OCI-LY1 (cell line): ENCODE measurements around the gene PAPOLB.

Source experiments
- CTCF ChIP-seq: fragments of 200-600 bp; sonication (generic), shearing (Covaris generic); IDR thresholded peaks from 2 replicates; pipeline ENCODE4 v1.5.1; 2017; ENCODE audit warnings: mild to moderate bottlenecking, antibody characterized with exemption, low read length, moderate library complexity, mixed read lengths
- EZH2 ChIP-seq: fragments of 200-600 bp; sonication (generic), shearing (Covaris generic); IDR thresholded peaks from 2 replicates; pipeline ENCODE4 v1.8.0; 2017; ENCODE audit warnings: borderline replicate concordance, mixed run types, mild to moderate bottlenecking, antibody characterized with exemption, low read length, moderate library complexity, mixed read lengths

GRCh38 chr7:4885317-4885807 lies 23.5 kb upstream of the PAPOLB start:
- TF ChIP-seq CTCF (no peak), EZH2 (no peak)
